HG03565 (cell line): ENCODE data around the gene CCNB2.
"Not testable (repeated sequence)": the region's sequence is repeated elsewhere in the genome, so short reads cannot be mapped to it uniquely, and the experiment has no call there.

Source experiments
- ATAC-seq: cut with Tn5 transposase; IDR thresholded peaks from one replicate; pipeline ENCODE4 v1.9.1; 2021; ENCODE audit warnings: mild to moderate bottlenecking, moderate library complexity; ENCODE audit not compliant: unreplicated experiment

CCNB2 gene

DNA sequence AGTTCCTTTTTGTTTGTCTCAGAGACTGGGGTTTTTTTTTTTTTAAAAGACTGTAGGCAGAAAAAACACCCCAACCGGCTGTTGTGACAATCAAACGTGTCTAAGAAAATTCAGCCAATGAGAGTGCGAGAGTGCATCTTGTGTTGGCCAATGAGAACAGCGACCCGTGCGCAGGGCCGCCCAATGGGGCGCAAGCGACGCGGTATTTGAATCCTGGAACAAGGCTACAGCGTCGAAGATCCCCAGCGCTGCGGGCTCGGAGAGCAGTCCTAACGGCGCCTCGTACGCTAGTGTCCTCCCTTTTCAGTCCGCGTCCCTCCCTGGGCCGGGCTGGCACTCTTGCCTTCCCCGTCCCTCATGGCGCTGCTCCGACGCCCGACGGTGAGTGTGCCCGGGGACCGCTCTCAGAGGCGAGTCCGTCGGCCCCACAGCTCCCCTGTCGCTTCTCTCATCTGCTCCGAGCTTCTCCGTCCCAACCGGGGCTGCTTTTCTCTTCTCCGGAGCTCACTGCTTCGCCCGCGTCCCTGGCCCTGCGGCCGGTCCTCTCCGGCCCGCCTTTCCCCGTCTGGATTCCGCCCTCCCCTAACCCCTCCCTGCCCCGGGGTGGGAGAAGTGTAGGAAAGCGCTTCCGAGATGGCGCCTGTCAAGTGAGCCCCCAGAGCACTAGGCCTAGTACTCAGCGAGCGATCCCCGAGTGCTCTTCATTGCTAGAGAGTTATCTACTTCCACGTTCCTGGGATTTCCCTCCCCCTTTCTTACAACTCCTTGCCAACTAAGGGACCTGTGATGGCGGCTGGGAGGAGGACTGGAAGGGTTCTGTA lies at the start of gene CCNB2:
Gene CCNB2 (plus strand): TSS at position 235 of the 821 bp plus-strand sequence. CDS start 123 bp downstream, at position 358.
- ATAC-seq = peak; percentile 98

DNA sequence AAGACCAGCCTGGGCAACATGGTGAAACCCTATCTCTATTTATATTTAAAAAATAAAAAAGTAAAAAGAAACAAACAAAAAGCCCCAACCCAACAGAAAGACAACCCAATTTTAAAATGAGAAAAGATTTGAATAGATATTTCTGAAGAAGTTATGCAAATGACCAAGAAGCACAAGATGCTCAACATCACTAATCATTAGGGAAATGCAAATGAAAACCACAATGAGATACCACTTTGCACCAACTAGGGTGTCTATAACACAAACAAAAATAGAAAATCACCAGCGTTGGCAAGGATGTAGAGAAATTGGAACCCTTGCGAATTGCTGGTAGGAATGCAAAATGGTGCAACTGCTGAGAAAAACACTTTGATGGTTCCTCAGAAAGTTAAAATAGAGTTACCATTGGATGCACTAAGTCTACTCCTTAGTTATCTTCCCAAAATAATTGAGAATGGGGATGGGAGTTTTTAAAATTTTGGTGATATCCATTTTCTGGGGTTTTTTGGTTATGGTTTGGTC lies 45.8 kb upstream of the CCNB2 start:
- no peak for ATAC-seq

DNA sequence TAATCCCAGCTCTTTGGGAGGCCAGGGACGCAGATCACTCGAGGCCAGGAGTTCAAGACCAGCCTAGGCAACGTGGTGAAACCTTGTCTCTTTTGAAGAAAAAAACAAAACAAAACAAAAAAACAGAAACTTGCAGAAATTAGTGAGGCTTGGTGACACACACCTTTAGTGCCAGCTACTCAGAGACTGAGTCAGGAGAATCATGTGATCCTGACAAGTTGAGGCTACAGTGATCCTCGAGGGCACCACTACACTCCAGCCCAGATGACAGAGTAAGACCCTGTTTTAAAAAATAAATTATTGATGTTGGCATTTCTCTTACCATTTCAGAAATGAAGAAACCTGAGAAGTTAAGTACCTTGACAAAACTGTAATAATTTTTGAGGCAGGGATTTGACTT lies 44.6 kb upstream of the CCNB2 start:
- no peak for ATAC-seq

DNA sequence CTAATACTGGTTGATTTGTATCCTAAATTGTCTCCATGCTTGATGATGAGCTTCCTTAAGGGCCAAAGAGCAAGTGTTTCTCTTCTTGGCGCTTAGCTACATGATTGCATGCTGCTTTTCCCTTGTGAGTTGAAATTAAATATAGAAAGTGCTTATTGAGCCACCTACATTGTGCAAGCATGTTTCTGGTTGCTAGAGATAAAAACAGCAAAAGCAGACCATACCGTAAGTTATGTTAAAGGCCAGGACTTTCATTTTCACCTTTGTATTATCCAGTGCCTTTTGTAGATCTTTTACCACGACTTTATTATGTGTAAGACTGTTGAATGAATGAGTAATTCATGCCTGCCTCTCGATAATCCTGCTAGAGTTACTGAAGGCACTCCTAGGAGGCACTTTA lies 41.9 kb upstream of the CCNB2 start:
- no peak for ATAC-seq

DNA sequence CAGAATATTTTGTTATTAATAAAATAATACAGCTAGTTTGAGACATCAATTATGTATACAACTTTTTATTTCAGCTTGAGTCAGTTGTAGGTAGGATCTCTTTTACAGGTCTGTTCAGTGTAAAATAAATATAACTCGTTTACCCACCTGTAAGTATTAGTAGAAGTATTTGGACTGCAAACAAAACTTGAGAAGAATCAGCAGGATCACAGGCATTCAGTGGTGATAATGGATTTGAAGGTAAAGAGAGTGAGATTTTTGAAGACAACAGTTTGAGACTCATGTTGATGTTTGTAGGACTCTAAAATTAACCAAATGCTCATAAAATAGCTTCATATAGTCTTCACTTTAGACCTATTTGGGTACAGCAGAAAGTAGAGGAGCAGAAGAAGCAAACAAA lies 35.5 kb upstream of the CCNB2 start:
- ATAC-seq = no peak

DNA sequence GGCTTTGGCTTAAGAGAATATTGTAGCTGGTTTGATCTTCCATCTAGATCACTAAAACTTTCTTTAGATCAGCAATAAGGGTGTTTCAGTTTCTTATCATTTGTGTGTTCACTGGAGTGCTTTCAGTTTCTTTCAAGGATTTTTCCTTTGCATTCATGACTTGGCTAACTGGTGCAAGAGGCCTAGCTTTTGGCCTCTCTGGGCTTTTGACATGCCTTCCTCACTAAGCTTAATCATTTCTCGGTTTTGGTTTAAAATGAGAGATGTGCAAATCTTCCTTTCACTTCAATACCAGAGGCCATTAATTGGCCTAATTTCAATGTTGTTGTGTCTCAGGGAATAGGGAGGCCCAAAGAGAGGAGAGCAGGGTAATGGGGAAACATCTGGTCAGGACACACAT lies 30.3 kb upstream of the CCNB2 start:
- no peak for ATAC-seq

DNA sequence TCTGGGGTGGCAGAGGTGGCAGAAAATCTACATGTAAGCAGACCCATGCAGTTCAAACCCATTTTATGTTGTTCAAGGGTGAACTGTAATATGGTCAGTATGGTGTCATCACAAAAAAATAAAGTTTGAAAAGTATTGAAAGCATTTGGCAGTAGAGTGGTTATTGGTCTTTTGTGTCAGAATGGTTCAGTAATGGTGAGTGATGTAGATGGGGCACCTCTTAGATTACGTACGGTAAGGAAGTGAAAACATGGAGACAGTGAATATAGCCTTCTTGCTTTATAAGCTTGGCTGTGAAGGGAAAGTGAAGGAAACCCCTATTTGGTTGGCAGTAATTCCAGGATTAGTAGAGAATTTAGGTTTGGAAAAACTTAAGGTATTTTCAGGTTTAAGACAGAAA lies 17.2 kb upstream of the CCNB2 start:
- no peak for ATAC-seq

DNA sequence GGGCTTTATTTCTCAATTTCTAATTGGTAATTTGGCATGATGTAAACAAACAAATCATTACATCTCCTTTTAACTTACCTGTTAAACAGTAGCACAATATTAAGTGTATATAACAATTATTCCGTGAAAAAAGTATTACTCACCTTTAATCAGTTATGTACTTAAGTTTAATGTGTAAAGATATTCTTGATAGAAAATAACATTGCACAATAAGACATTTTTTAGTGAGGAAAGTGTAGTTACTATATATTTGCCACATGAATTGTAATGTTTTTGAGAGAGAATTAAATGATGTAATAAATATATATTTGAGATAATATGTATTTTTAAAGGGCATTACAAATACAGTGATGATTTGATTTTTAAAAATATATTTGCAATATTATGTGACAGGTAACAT lies 10.9 kb upstream of the CCNB2 start:
- no peak for ATAC-seq

DNA sequence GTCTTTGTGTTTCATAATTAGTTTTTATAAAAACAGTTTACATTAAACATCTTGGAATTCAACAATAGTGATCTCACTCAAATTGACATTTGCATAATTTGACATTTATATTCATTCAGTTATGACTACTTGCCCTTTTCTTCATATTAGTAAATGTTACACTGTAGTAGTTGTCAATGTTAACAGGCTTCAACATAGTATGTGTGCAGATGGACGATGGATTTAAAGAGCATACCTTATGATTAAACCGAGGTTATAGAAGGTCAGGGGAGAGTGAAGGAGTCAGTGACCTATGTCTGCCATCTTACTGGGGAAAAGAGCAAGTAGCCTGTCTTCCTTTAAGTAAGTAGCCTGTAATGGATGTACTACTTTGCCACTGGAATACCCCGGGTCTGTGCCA lies 8.5 kb upstream of the CCNB2 start:
- no peak for ATAC-seq

DNA sequence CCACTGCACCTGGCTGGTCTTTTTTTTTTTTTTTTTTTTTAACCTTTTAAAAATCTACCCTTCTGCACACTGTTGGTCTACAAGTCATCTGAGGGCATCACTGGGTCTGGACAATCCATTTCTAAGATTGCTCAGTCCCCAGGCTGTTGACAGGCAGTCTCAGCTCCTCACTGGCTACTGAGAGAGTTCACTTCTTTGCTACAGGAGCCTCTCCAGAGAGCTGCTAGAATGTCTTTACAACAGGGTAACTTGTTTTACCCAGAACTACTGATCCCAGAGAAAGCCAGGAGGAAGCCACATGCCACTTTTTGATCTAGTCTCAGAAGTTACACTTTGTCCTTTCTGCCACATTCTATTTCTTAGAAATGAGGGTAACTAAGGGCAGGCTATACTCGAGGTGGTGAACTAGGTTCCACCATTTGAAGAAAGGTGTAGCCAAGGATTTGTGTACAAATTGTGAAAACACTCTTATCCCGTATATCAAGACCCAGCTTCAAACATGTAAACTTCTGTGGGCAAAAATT lies 5.7 kb upstream of the CCNB2 start:
- ATAC-seq = no peak

DNA sequence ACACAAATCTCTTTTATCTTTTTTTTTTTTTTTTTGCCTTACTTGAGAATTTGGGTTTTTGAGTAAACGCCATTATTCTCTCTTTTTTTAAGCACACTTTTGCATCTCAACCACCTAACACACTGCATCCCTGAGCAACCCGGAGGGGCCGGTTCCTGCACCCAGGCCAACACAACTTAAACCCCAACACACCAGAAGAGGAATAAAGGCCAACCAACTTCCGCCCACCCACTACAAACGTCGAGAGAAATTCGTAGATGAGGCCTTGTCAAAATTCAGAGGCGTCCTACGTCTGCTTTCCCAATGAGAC lies 389 bp upstream of the CCNB2 start:
- no peak for ATAC-seq

DNA sequence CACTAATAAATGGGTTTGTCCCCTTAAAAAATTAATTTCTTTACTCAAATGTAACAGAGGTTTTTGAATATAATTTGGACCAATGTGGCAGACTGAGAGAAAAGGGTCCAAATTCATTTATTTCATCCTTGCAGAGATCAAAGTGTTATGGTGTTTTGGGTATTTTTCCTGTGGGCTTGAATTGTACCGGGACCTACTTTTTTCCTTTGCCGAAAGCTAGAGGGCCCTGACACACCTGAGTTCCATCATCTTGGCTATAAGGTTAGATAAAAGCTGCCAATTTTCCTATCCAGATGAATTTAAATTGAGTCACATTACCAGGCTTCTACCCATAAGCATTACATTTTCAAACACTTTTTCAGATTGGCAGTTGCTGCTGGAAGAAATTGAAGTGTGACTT lies 908 bp downstream of the CCNB2 start:
- ATAC-seq = no peak

DNA sequence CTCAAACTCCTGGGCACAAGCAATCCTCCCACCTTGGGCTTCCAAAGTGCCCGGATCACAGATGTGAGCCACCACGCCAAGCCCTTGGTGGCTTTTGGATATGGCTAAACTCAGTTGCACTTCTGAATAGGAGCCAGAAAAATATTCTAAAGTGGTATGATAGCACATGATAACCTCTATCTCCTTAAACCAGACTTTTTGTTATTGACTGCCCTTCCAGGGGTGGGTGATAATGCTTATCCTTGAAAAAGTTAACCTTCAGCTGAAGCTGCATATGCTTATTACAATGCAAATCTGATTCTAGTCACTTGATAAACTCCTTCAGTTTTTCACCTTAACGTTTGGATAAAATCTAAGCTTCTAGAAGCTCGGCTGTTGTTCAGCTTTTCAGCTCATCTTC lies 6.3 kb downstream of the CCNB2 start:
- no peak for ATAC-seq

DNA sequence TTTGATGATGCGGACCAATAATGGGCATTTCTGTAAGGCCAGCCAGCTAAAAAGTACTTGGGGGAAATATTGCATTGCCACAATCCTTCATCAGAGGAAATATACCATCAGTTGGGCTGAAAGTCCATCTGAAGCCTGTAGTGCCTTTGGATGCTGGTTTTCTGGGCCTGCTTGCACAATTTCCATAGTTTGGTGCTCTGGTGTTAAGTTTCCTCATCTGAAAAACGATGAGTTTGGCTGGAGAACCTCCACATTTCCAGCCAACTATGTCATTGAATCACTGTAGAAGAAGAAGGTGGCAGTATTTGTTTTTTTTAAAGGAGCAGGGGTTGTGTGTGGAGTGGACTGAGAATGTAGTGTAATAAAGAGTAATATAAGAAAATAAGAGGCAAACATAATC lies 10.1 kb downstream of the CCNB2 start:
- ATAC-seq = no peak

DNA sequence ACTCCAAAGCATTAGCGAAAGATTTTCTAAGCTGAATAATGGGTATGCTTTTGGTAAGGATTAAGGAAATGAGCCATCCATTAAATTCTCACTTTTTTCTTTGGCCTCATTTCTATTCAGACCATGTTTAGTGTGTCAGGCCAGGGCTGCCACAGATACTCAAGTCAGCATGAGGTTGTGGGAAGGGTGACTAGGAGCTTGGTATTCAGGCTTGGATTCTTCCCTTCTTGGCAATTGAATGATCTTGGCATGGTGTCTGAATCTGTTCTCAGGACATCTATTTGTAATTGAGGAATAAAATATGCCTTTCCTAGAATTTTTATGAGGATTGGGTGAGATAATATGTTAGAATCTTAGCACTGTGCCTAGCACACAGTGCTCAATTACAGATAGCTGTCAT lies 11.2 kb downstream of the CCNB2 start:
- ATAC-seq = no peak

DNA sequence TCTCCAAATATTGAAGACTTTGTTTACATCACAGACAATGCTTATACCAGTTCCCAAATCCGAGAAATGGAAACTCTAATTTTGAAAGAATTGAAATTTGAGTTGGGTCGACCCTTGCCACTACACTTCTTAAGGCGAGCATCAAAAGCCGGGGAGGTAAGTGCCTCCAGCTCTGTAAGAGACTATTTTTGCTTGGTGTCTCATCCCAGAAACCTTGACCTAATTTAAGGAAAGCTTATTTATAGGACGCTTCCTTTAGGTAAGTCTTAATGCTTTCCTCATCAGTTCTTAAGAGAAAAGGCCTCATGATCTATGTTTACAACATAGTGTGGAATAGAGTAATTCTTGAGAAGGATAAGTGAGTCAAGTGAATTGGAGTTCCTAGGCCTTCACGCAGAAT lies 11.8 kb downstream of the CCNB2 start:
- no peak for ATAC-seq

DNA sequence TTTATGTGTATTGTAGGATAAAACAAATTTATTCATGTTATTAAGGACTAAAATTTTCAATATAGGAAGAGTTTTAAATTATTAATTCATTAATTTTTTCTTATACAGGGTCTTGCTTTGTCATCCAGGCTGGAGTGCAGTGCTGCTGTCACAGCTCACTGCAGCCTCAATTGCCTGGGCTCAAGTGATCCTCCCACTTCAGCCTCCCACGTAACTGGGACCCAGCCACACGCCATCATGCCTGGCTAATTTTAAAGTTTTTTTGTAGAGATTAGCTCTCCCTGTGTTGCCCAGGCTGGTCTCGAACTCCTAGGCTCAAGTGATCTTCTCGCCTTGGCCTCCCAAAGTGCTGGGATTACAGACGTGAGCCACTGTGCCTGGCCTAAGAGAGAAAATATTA lies 14.7 kb downstream of the CCNB2 start:
- no peak for ATAC-seq

DNA sequence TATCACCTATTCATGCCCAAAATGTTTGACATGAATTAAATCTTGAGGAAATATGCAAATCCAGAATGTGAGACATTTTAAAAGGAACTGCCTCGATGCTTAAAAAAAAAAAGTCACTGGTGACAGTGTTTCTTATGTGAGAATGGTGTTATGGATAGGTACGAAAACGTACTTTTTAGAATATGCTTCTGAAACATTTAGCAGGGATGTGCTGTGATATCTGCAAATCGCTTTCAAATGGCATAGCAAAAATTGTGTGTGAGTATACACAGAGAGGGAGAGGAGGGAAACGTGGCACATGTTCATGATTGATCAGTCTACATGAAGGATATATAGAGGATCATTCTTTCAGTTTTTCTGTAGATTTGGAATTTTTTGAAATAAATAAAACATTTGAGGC lies 16.0 kb downstream of the CCNB2 start:
- ATAC-seq = no peak

DNA sequence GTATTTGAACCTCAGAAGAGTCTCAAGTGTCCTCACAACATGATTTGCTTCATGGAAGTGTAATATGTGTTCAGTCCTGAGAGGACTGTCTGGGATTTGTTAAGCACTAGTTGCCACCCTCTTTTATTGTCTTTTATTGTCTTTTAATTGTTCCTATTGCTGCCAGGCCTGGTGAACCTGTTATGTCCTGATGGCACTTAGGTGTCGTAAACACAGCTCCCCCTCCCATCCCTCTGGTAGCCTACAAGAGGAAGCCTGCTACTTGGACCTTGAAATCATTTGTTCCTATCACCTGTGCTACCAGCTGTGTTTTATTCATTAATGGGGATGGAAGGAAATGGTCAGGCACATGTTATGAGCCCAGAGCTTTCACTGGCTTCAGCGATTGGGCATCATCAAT lies 19.3 kb downstream of the CCNB2 start:
- ATAC-seq = no peak

DNA sequence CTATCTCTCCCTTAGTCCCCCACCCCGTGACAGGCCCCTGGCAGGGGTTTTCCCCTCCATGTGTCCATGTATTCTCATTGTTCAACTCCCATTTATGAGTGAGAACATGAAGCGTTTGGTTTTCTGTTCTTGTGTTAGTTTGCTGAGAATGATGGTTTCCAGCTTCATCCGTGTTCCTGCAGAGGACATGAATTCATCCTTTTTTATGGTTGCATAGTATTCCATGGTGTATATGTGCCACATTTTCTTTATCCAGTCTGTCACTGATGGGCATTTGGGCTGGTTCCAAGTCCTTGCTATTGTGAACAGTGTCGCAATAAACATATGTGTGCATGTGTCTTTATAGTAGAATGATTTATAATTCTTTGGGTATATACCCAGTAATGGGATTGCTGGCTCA lies 20.7 kb downstream of the CCNB2 start:
- not testable (repeated sequence) for ATAC-seq

DNA sequence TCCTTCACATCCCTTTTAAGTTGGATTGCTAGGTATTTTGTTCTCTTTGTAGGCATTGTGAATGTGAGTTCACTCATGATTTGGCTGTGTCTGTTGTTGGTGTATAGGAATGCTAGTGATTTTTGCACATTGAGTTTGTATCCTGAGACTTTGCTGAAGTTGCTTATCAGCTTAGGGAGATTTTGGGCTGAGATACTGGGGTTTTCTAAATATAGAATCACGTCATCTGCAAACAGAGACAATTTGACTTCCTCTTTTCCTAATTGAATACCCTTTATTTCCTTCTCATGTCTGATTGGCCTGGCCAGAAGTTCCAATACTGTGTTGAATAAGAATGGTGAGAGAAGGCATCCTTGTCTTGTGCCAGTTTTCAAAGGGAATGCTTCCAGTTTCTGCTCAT lies 22.3 kb downstream of the CCNB2 start:
- not testable (repeated sequence) for ATAC-seq

DNA sequence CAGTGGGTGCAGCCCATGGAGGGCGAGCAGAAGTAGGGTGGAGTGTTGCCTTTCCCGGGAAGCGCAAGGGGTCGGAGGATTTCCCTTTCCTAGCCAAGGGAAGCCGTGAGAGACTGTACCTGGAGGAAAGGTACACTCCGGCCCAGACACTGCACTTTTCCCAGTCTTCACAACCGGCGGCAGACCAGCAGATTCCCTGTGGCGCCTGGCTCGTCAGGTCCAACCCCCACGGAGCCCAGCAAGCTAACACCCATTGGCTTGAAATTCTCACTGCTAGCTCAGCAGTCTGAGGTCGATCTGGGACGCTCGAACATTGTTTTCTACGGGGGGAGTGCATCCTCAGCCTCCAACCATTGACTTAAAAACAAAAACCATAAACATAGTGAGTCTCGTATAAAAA lies 26.5 kb downstream of the CCNB2 start:
- no peak for ATAC-seq
